ENCODE results near the gene YOD1. TPM values are rescaled to one million over a fixed set of nuclear protein-coding genes. Genes with fewer than 3 reads are reported as not detected.
A peak's percentile ranks its signal among the peaks of the same experiment; 100 is the strongest.

Gene YOD1
- total and polyA plus RNA-seq, 2 of the 13 experiments (the other 11 are each of a cell fraction or from before 2014, with no cell fraction given) = 3.4 to 9.1 TPM

DNA sequence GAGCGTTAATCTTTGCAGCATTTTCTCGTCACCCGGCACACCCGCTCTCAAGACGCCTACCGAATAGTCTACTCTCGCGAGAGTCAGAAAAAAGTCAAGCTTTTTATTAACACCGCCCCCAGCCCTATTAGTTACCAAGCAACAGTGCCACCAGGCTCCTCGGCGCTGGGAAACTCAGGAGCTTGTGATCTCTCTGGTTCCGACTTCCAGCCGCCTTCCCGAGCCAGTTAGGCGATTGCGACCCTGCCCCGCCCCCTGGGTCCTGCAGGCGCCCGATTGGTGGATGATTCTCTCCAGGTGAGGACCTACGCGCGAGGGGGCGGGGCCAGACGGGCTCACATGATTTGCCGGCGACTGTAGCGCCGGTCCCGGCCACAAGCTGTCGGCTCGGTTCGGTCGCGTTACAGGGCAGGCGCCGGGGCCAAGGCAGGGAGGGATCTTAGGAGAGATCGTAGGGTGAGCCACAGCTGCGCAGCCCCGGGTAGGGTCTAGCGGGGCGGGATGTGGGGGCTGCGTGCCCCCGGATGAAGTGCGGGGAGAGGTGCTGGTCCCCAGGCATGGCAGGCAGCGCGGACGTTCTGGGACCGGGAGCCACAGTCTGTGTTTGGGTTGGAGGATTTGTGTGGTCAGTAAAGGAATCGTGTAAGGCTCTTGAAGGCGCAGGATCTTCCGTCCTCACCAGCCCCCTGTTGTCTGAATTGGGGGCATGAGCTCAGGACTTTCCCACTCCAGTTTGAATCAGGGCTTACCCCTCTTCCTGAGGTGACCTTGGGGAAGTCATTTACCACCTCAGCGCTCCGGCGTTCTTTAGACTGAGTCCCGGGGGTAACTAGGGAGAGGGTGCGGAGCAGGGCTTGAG is 2.1 kb upstream of the YOD1 start, which contains the start of gene PFKFB2 (continued):
- TF ChIP-seq RARG (CRISPR knock-in tag; IDR thresholded peaks at IDR 0.05; ENCODE audit: low read depth) (no peak), RORA (CRISPR knock-in tag; IDR thresholded peaks at IDR 0.05) (no peak), ZNF235 (CRISPR knock-in tag; IDR thresholded peaks at IDR 0.05; ENCODE audit: borderline replicate concordance) (no peak), ZNF292 (CRISPR knock-in tag; IDR thresholded peaks at IDR 0.05; ENCODE audit: borderline replicate concordance, low read depth) (peak; percentile 76), ZNF33A (CRISPR knock-in tag; IDR thresholded peaks at IDR 0.05; ENCODE audit: borderline replicate concordance) (no peak), ZNF256 (CRISPR knock-in tag; conservative IDR thresholded peaks at IDR 0.05) (no peak), HDAC6 (IDR thresholded peaks at IDR 0.05; ENCODE audit: low read depth, low read length) (no peak), IKZF1 (IDR thresholded peaks at IDR 0.05) (no peak), ZNF17 (CRISPR knock-in tag; IDR thresholded peaks at IDR 0.05) (no peak), FLYWCH1 (CRISPR knock-in tag; IDR thresholded peaks at IDR 0.05) (no peak), RBFOX2 (IDR thresholded peaks at IDR 0.05; ENCODE audit: low read depth, low read length) (peak; percentile 88), CEBPB (IDR thresholded peaks at IDR 0.05; ENCODE audit: borderline replicate concordance, low read depth, low read length) (no peak), ZNF432 (CRISPR knock-in tag; IDR thresholded peaks at IDR 0.05; ENCODE audit: borderline replicate concordance) (no peak), SP5 (CRISPR knock-in tag; IDR thresholded peaks at IDR 0.05; ENCODE audit: borderline replicate concordance, low read depth) (peak; percentile 73), KAT8 (CRISPR knock-in tag; IDR thresholded peaks at IDR 0.05) (peak; percentile 86), NPAS2 (CRISPR knock-in tag; IDR thresholded peaks at IDR 0.05; ENCODE audit: borderline replicate concordance) (no peak)
- TF ChIP-seq, protein P1, sequence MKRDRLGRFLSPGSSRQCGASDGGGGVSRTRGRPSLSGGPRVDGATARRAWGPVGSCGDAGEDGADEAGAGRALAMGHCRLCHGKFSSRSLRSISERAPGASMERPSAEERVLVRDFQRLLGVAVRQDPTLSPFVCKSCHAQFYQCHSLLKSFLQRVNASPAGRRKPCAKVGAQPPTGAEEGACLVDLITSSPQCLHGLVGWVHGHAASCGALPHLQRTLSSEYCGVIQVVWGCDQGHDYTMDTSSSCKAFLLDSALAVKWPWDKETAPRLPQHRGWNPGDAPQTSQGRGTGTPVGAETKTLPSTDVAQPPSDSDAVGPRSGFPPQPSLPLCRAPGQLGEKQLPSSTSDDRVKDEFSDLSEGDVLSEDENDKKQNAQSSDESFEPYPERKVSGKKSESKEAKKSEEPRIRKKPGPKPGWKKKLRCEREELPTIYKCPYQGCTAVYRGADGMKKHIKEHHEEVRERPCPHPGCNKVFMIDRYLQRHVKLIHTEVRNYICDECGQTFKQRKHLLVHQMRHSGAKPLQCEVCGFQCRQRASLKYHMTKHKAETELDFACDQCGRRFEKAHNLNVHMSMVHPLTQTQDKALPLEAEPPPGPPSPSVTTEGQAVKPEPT (CRISPR knock-in tag; IDR thresholded peaks at IDR 0.05; ENCODE audit: low read depth) = 0 out of 2 replicates have a peak, but pooled peaks have one; percentile 47
- TF ChIP-seq, protein P2, sequence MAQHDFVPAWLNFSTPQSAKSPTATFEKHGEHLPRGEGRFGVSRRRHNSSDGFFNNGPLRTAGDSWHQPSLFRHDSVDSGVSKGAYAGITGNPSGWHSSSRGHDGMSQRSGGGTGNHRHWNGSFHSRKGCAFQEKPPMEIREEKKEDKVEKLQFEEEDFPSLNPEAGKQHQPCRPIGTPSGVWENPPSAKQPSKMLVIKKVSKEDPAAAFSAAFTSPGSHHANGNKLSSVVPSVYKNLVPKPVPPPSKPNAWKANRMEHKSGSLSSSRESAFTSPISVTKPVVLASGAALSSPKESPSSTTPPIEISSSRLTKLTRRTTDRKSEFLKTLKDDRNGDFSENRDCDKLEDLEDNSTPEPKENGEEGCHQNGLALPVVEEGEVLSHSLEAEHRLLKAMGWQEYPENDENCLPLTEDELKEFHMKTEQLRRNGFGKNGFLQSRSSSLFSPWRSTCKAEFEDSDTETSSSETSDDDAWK (CRISPR knock-in tag; IDR thresholded peaks at IDR 0.05) = no peak
- TF ChIP-seq, protein P3, sequence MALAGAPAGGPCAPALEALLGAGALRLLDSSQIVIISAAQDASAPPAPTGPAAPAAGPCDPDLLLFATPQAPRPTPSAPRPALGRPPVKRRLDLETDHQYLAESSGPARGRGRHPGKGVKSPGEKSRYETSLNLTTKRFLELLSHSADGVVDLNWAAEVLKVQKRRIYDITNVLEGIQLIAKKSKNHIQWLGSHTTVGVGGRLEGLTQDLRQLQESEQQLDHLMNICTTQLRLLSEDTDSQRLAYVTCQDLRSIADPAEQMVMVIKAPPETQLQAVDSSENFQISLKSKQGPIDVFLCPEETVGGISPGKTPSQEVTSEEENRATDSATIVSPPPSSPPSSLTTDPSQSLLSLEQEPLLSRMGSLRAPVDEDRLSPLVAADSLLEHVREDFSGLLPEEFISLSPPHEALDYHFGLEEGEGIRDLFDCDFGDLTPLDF (CRISPR knock-in tag; IDR thresholded peaks at IDR 0.05) = peak; percentile 39; the same call in 1 of the 2 replicates
- TF ChIP-seq, protein P4, sequence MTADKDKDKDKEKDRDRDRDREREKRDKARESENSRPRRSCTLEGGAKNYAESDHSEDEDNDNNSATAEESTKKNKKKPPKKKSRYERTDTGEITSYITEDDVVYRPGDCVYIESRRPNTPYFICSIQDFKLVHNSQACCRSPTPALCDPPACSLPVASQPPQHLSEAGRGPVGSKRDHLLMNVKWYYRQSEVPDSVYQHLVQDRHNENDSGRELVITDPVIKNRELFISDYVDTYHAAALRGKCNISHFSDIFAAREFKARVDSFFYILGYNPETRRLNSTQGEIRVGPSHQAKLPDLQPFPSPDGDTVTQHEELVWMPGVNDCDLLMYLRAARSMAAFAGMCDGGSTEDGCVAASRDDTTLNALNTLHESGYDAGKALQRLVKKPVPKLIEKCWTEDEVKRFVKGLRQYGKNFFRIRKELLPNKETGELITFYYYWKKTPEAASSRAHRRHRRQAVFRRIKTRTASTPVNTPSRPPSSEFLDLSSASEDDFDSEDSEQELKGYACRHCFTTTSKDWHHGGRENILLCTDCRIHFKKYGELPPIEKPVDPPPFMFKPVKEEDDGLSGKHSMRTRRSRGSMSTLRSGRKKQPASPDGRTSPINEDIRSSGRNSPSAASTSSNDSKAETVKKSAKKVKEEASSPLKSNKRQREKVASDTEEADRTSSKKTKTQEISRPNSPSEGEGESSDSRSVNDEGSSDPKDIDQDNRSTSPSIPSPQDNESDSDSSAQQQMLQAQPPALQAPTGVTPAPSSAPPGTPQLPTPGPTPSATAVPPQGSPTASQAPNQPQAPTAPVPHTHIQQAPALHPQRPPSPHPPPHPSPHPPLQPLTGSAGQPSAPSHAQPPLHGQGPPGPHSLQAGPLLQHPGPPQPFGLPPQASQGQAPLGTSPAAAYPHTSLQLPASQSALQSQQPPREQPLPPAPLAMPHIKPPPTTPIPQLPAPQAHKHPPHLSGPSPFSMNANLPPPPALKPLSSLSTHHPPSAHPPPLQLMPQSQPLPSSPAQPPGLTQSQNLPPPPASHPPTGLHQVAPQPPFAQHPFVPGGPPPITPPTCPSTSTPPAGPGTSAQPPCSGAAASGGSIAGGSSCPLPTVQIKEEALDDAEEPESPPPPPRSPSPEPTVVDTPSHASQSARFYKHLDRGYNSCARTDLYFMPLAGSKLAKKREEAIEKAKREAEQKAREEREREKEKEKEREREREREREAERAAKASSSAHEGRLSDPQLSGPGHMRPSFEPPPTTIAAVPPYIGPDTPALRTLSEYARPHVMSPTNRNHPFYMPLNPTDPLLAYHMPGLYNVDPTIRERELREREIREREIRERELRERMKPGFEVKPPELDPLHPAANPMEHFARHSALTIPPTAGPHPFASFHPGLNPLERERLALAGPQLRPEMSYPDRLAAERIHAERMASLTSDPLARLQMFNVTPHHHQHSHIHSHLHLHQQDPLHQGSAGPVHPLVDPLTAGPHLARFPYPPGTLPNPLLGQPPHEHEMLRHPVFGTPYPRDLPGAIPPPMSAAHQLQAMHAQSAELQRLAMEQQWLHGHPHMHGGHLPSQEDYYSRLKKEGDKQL (CRISPR knock-in tag; IDR thresholded peaks at IDR 0.05; ENCODE audit: low read depth) = no peak
